ENCODE measurements around the gene DLD.

Gene DLD

GRCh38 chr7:107968449-107968848 is 77.5 kb downstream of the DLD start:
- no peak for DNase-seq

- DNase-seq, result no peak
Measured at GRCh38 chr7:107969856-107970255, 78.9 kb downstream of the DLD start.
